Aorta (tissue), 5 donors: Measurements from ENCODE around the gene HDAC2. TPM values are rescaled to one million over a fixed set of nuclear protein-coding genes. Genes with fewer than 3 reads are reported as not detected.
A peak's percentile ranks its signal among the peaks of the same experiment; 100 is the strongest.
"Not testable (repeated sequence)": the region's sequence is repeated elsewhere in the genome, so short reads cannot be mapped to it uniquely, and the experiment has no call there.

Source experiments
- ATAC-seq: fragments of 200-7000 bp; cut with Tn5 transposase; one replicate; pipeline ENCODE4 v1.9.1; 2022; ENCODE audit warnings: moderate library complexity; ENCODE audit not compliant: low FRiP score
- DNase-seq, 2 donors: peaks; one replicate each; pipeline ENCODE4 v3.0.0-alpha.2; 2020
- H3K27ac ChIP-seq, 2 donors: one replicate each; pipeline ENCODE4 v1.5.1; 2013; ENCODE audit warnings: low read length in 2 of 2, mild to moderate bottlenecking in 2 of 2, moderate library complexity in 2 of 2, control low read depth in 1 of 2, inconsistent platforms in 1 of 2, low read depth in 1 of 2
- H3K27me3 ChIP-seq, 2 donors: one replicate each; pipeline ENCODE4 v1.6.1; 2013; ENCODE audit warnings: control low read depth in 1 of 2, low read length in 1 of 2, mild to moderate bottlenecking in 1 of 2, moderate library complexity in 1 of 2; ENCODE audit not compliant: insufficient read depth in 2 of 2, control insufficient read depth in 1 of 2
- H3K36me3 ChIP-seq, 2 donors: one replicate each; pipeline ENCODE4 v1.6.1; 2013; ENCODE audit warnings: control low read depth in 1 of 2, low read length in 1 of 2, mild to moderate bottlenecking in 1 of 2; ENCODE audit not compliant: insufficient read depth in 2 of 2, control insufficient read depth in 1 of 2
- H3K4me1 ChIP-seq, 2 donors: one replicate each; pipeline ENCODE4 v1.6.1; 2013; ENCODE audit warnings: low read length in 2 of 2, control low read depth in 1 of 2, mild to moderate bottlenecking in 1 of 2, moderate library complexity in 1 of 2; ENCODE audit not compliant: insufficient read depth in 2 of 2, control insufficient read depth in 1 of 2
- H3K4me3 ChIP-seq, 2 donors: one replicate each; pipeline ENCODE4 v1.5.1; 2013; ENCODE audit warnings: low read length in 2 of 2, control low read depth in 1 of 2, mild to moderate bottlenecking in 1 of 2
- H3K9me3 ChIP-seq: one replicate; pipeline ENCODE4 v1.6.1; 2013; ENCODE audit warnings: mild to moderate bottlenecking, low read length; ENCODE audit not compliant: control insufficient read depth
- WGBS, 2 donors: extraction: QIAGEN DNeasy Blood & Tissue Kit; methylation state at CpG; one replicate each; pipeline ENCODE4 v1.1.7; 2013; 5-methylcytosine and 5-hydroxymethylcytosine counted together
- intact Hi-C, 2 donors: fragments of 100-400 bp; cut with DNase I; formaldehyde crosslinking; loops; one replicate each; pipeline versions ENCODE4 v1.14.2 to v1.15.0; 2022
- polyA plus RNA-seq, 2 donors: library from polyadenylated mRNA; stranded (reverse); fragments of 200-250 nt; gene quantifications; one replicate each; pipeline ENCODE4 v1.2.3, GENCODE V29; 2013
- total RNA-seq, 2 donors: library from RNA; stranded (reverse); fragmentation: NEBNext Ultra II Directional; extraction: Animal tissue kit (Norgen Biotek cat#: 25700); gene quantifications; one replicate each; pipeline ENCODE4 v1.2.1, GENCODE V29; 2021
- donor health status: healthy with polysubstance abuse.
- donor health status: Bipolar disorder and iron deficiency.
- donor health status: DM: no; HTN: no; CAD: no.
- donor health status: DM: no; HTN: no; CAD: no.
- donor health status: DM: yes; HTN: yes; CAD: no.

Gene HDAC2
- total and polyA plus RNA-seq, 4 donors = 42.3 to 61.5 (median 55.8) TPM

DNA sequence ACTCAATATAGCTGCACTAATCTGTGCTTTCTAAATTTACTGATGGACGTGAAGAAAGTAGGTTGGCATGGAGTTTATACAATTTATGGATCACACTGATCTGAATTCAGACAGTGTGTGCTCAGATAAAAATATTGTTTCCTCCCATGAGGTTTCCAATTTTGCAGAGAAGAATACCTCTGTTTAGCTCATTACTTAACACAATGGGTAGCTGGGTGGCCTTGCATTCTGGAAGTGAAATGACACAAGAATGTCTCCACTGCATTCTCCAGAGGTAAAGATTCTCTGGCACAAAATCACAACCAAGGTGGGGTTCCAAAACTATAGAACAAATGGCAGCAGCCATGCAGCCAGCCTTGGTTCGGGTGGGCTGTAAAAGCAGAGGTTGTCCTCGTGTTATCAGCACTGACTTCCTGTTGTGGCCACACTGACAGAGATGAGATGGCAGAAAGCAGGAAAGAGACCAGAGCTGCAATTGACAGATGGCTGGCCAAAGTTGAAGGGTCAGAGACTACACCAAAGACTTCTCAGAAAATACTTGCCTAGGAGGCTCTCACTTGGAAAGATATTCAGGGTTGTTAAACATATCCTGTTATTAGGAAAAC lies 50.2 kb downstream of the HDAC2 start:
- WGBS, 2 donors = 70% methylated on average over 3 of the region's 3 CpGs
- Histone ChIP-seq H3K9me3 (no peaks in the 10 kb centered on the region), H3K4me1 (no peaks in the 10 kb centered on the region), H3K27me3 (no peaks in the 10 kb centered on the region), H3K4me3 (no peak overlapping the region), H3K36me3 (no peaks in the 10 kb centered on the region), H3K27ac (no peak overlapping the region)
- intact Hi-C loops = no loop called here
- DNase-seq (no peak), ATAC-seq (no peak)

GRCh38 chr6:113910285-113910684 lies 60.7 kb downstream of the HDAC2 start:
- DNase-seq, H3K36me3 ChIP-seq, H3K9me3 ChIP-seq, H3K27ac ChIP-seq, ATAC-seq, H3K27me3 ChIP-seq, H3K4me3 ChIP-seq, H3K4me1 ChIP-seq, intact Hi-C loops: not testable (repeated sequence)
- 84 to 90% methylated on average over 1 of the region's 1 CpG for WGBS, 2 donors

DNA sequence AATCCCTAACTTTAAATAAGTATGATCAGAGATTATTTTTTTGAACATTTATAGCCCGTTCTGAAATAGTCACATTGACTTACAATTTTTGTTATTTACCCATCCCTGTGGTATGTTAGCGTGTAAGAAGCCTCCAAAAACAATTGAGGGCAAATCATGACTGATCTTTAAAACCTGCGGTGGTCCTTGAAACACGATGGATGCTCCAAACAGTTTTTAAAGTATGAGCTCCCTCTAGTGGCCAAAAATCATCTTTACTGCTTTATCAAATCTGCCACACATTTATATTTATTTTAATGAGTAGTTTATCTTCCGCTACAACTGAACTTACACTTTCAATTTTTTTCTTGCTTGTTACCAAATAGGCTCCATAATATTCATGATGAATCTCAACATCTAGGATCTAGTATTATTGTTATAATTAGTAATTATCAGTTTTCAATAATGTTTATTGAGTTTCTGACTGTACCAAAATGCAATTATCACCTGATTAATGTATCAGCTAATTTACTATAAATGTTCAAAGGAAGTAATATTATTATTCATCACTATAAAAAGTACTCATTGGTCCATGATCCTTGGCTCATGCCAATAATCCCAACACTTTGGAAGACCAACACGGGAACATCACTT lies 61.6 kb downstream of the HDAC2 start:
- intact Hi-C loops = loop anchor here (5.0 kb wide), 1 partner anchor 1127 kb away; no protein-coding TSS in a partner anchor
- 17 to 18% methylated on average over 6 of the region's 6 CpGs for WGBS, 2 donors

GRCh38 chr6:113908801-113909200 lies 62.1 kb downstream of the HDAC2 start:
- Histone ChIP-seq H3K4me1 (no peaks in the 10 kb centered on the region), H3K27me3 (no peaks in the 10 kb centered on the region), H3K9me3 (no peaks in the 10 kb centered on the region), H3K27ac (no peak overlapping the region), H3K4me3 (no peak overlapping the region), H3K36me3 (no peaks in the 10 kb centered on the region)
- intact Hi-C loops = loop anchor here (5.0 kb wide), 1 partner anchor 1126 kb away; no protein-coding TSS in a partner anchor
- DNase-seq (no peak), ATAC-seq (no peak)
- 57 to 59% methylated on average over 3 of the region's 3 CpGs for WGBS, 2 donors

More for the DNA sequence above, 61.6 kb downstream of the HDAC2 start:
- no peaks in the 10 kb centered on the region for H3K9me3 ChIP-seq
- no peak overlapping the region for H3K27ac ChIP-seq
- H3K4me3 ChIP-seq = no peak overlapping the region
- no peaks in the 10 kb centered on the region for H3K36me3 ChIP-seq
- no peak for ATAC-seq
- DNase-seq = no peak
- no peaks in the 10 kb centered on the region for H3K27me3 ChIP-seq
- H3K4me1 ChIP-seq = no peaks in the 10 kb centered on the region

DNA sequence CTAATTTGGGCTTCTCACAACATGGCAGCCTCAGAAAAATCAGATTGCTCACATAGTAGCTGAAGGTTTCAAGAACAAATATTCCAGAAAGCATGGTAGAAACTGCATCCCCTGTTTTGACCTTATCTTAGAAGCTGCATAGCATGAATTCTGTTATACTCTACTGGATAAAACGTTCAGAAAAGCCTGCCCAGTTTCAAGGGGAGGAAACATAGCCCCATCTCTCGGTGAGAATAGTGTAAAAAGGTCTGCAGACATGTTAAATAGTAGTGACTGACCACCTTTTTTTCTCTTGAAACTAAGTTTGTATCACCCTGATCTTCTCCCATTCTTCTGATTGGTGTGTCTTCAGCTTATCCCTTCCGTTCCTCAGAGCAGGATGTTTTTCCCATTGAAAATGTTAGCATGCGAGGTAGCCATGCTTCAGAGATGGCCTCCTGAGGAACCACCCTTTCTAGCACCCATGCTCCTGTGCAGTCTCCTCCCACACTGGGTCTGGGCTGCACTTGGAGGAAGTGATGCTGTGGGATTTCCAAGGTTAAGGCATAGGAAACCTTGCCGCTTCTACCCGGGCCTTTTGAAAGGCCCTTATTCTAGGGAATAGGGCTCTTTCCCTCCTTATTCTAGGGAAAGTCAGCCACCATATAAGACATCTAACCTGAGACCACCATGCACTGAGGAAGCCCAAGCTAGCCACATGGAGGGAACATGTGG lies 63.7 kb downstream of the HDAC2 start:
- intact Hi-C loops = loop anchor here (5.0 kb wide), 1 partner anchor 1125 kb away; no protein-coding TSS in a partner anchor
- no peak for DNase-seq
- WGBS, 2 donors = 80 to 85% methylated on average over 6 of the region's 6 CpGs

GRCh38 chr6:113903666-113904330 lies 67.2 kb downstream of the HDAC2 start:
- peak; percentile 54 for ATAC-seq
- H3K9me3 ChIP-seq = no peaks in the 10 kb centered on the region
- WGBS, 2 donors = 20 to 24% methylated on average over 9 of the region's 9 CpGs
- intact Hi-C loops = no loop called here
- H3K4me1 ChIP-seq = no peaks in the 10 kb centered on the region
- DNase-seq = no peak
- no peaks in the 10 kb centered on the region for H3K36me3 ChIP-seq
- no peak overlapping the region for H3K27ac ChIP-seq
- H3K27me3 ChIP-seq = no peaks in the 10 kb centered on the region
- no peak overlapping the region for H3K4me3 ChIP-seq

More for the DNA sequence above, 63.7 kb downstream of the HDAC2 start:
- Histone ChIP-seq H3K27ac (no peak overlapping the region), H3K9me3 (no peaks in the 10 kb centered on the region), H3K4me1 (no peaks in the 10 kb centered on the region), H3K27me3 (no peaks in the 10 kb centered on the region), H3K4me3 (no peak overlapping the region), H3K36me3 (no peaks in the 10 kb centered on the region)
- ATAC-seq = no peak

GRCh38 chr6:113901482-113901881 lies 69.5 kb downstream of the HDAC2 start:
- no peaks in the 10 kb centered on the region for H3K27me3 ChIP-seq
- H3K4me3 ChIP-seq = no peak overlapping the region
- H3K27ac ChIP-seq = no peak overlapping the region
- H3K9me3 ChIP-seq = no peaks in the 10 kb centered on the region
- DNase-seq = no peak
- WGBS, 2 donors = 73 to 82% methylated on average over 2 of the region's 2 CpGs
- H3K36me3 ChIP-seq = no peaks in the 10 kb centered on the region
- ATAC-seq = no peak
- intact Hi-C loops = no loop called here
- no peaks in the 10 kb centered on the region for H3K4me1 ChIP-seq

GRCh38 chr6:113894712-113895674 lies 76.0 kb downstream of the HDAC2 start:
- ATAC-seq (no peak), DNase-seq (no peak)
- 78 to 80% methylated on average over 6 of the region's 6 CpGs for WGBS, 2 donors
- no peaks in the 10 kb centered on the region for H3K9me3 ChIP-seq
- no peaks in the 10 kb centered on the region for H3K4me1 ChIP-seq
- H3K36me3 ChIP-seq = no peaks in the 10 kb centered on the region
- no peaks in the 10 kb centered on the region for H3K27me3 ChIP-seq
- no peak overlapping the region for H3K27ac ChIP-seq
- no peak overlapping the region for H3K4me3 ChIP-seq
- intact Hi-C loops = no loop called here
